DND-41 (cell line): ENCODE measurements around the gene DPP9.
"Not testable (repeated sequence)": the region's sequence is repeated elsewhere in the genome, so short reads cannot be mapped to it uniquely, and the experiment has no call there.

ENCODE experiments used
- ATAC-seq: fragments of 200-7000 bp; cut with Tn5 transposase; 3 replicates; pipeline ENCODE4 v1.9.1; 2021; ENCODE audit warnings: low read depth; ENCODE audit not compliant: insufficient read depth
- DNase-seq: peaks from one replicate; pipeline ENCODE4 v3.0.0-alpha.2; 2020
- H2AFZ ChIP-seq: 2 replicates; pipeline ENCODE4 v1.6.0; 2012; ENCODE audit warnings: low read depth, low read length
- H3K27ac ChIP-seq: 2 replicates; pipeline ENCODE4 v1.5.1; 2012; ENCODE audit warnings: low read length, inconsistent platforms
- H3K27me3 ChIP-seq: fragments of 200-600 bp; sonication (generic); 2 replicates; pipeline ENCODE4 v1.6.0; 2012; ENCODE audit warnings: low read length, mild to moderate bottlenecking, inconsistent platforms; ENCODE audit not compliant: insufficient read depth, poor library complexity
- H3K36me3 ChIP-seq: 2 replicates; pipeline ENCODE4 v1.5.1; 2012; ENCODE audit warnings: low read length, inconsistent platforms; ENCODE audit not compliant: insufficient read depth
- H3K4me1 ChIP-seq: 2 replicates; pipeline ENCODE4 v1.5.1; 2012; ENCODE audit warnings: mild to moderate bottlenecking, low read length; ENCODE audit not compliant: insufficient read depth
- H3K4me2 ChIP-seq: 2 replicates; pipeline ENCODE4 v1.6.0; 2012; ENCODE audit warnings: mild to moderate bottlenecking, moderate library complexity, low read length, inconsistent platforms; ENCODE audit not compliant: insufficient read depth
- H3K4me3 ChIP-seq, 2 experiments: fragments of 200-600 bp in 1 of 2; shearing (Covaris generic) in 1 of 2; 2 replicates each; pipeline ENCODE4 v1.5.1; 2012 to 2016; ENCODE audit warnings: inconsistent platforms in 2 of 2, low read length in 2 of 2, mild to moderate bottlenecking in 2 of 2, low read depth in 1 of 2, moderate library complexity in 1 of 2
- H3K79me2 ChIP-seq: 2 replicates; pipeline ENCODE4 v1.6.0; 2012; ENCODE audit warnings: low read length, inconsistent platforms; ENCODE audit not compliant: insufficient read depth
- H3K9ac ChIP-seq: 2 replicates; pipeline ENCODE4 v1.6.0; 2012; ENCODE audit warnings: low read depth, mild to moderate bottlenecking, inconsistent platforms, low read length, moderate library complexity
- H3K9me3 ChIP-seq: 2 replicates; pipeline ENCODE4 v1.5.1; 2012; ENCODE audit warnings: low read length, moderate library complexity, mild to moderate bottlenecking, inconsistent platforms; ENCODE audit not compliant: insufficient read depth, severe bottlenecking
- H4K20me1 ChIP-seq: 2 replicates; pipeline ENCODE4 v1.6.0; 2012; ENCODE audit warnings: low read length; ENCODE audit not compliant: insufficient read depth
- EZH2 ChIP-seq: IDR thresholded peaks from 3 replicates; pipeline ENCODE4 v1.6.1; 2012; ENCODE audit warnings: borderline replicate concordance, low read depth, mild to moderate bottlenecking, moderate library complexity, low read length, inconsistent platforms; ENCODE audit not compliant: severe bottlenecking
- TF ChIP-seq, protein P1 (sequence below): IDR thresholded peaks from 2 replicates; pipeline ENCODE4 v1.5.1; 2012; ENCODE audit warnings: borderline replicate concordance, low read length, moderate library complexity, mild to moderate bottlenecking; ENCODE audit not compliant: poor library complexity, severe bottlenecking; ENCODE audit errors: extremely low read depth

Gene DPP9

DNA sequence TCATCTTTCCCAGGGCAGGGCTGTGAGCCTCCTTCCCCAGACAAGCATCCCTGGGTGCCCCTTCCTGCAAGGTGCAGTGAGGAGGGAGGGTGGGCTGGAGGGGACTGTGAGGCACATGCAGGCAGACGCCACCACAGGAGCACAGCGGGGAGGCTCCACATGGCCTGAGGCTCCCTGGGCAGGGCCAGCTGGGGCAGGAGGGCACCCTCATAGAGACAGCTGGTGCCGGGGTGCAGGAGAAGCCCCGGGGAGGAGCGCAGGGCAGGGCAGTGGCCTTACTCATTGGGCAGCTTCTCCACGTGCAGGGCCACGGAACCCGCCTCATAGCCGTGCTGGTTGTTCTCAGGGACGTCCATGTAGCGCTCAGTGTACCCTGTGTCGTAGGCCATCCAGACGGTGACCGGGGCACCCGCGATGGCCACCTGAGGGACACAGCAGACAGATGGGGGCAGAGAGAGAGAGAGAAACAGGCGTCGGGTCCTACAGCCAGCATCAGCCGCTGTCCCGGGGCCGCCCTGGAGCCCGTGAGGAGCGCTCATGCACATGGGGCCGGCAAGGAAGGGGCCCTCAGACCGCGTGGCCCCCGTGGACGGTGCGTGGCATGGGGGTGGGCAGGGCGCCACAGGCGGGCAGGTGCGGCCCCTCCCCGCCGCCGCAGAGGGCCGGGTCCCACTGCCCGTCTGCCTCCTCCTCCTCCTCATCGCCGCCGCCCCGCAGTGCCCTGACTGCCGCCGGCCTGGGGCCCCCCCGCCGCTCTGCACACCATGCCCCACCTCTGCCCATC, 41.0 kb downstream of the DPP9 start:
- H3K9ac ChIP-seq = no peak overlapping the region
- ATAC-seq = no peak
- no peak for DNase-seq
- no peaks in the 10 kb centered on the region for H3K27me3 ChIP-seq
- no peaks in the 10 kb centered on the region for H3K79me2 ChIP-seq
- H4K20me1 ChIP-seq = peaks cover 2% of the 10 kb centered on the region; the same call in 1 of the 2 replicates
- H3K4me1 ChIP-seq = no peaks in the 10 kb centered on the region
- H3K9me3 ChIP-seq = no peaks in the 10 kb centered on the region
- no peak overlapping the region for H3K4me2 ChIP-seq
- H3K36me3 ChIP-seq = peaks cover 76% of the 10 kb centered on the region
- no peak overlapping the region for H2AFZ ChIP-seq
- no peak overlapping the region for H3K27ac ChIP-seq
- TF ChIP-seq, protein P1, sequence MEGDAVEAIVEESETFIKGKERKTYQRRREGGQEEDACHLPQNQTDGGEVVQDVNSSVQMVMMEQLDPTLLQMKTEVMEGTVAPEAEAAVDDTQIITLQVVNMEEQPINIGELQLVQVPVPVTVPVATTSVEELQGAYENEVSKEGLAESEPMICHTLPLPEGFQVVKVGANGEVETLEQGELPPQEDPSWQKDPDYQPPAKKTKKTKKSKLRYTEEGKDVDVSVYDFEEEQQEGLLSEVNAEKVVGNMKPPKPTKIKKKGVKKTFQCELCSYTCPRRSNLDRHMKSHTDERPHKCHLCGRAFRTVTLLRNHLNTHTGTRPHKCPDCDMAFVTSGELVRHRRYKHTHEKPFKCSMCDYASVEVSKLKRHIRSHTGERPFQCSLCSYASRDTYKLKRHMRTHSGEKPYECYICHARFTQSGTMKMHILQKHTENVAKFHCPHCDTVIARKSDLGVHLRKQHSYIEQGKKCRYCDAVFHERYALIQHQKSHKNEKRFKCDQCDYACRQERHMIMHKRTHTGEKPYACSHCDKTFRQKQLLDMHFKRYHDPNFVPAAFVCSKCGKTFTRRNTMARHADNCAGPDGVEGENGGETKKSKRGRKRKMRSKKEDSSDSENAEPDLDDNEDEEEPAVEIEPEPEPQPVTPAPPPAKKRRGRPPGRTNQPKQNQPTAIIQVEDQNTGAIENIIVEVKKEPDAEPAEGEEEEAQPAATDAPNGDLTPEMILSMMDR = no peak
- no peak for TF ChIP-seq EZH2
- no peak overlapping the region for H3K4me3 ChIP-seq

DNA sequence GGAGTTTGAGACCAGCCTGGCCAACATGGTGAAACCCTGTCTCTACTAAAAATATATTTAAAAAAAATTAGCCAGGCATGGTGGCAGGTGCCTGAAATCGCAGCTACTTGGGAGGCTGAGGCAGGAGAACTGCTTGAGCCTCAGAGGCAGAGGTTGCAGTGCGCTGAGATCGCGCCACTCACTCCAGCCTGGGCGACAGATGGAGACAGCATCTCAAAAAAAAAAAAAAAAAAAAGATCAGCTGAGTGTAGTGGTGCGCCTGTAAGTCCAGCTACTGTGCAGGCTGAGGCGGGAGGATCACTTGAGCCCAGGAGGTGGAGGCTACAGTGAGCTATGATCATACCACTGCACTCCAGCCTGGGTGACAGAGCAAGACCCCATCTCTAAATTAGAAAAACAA, 43.6 kb downstream of the DPP9 start:
- not testable (repeated sequence) for H3K4me2 ChIP-seq, H2AFZ ChIP-seq, H3K79me2 ChIP-seq, H3K4me3 ChIP-seq, DNase-seq, H3K27me3 ChIP-seq, H3K9ac ChIP-seq, H3K27ac ChIP-seq, ATAC-seq, H3K4me1 ChIP-seq, H3K9me3 ChIP-seq
- peaks cover 11% of the 10 kb centered on the region; the same call in 1 of the 2 replicates for H4K20me1 ChIP-seq
- peaks cover 68% of the 10 kb centered on the region for H3K36me3 ChIP-seq

DNA sequence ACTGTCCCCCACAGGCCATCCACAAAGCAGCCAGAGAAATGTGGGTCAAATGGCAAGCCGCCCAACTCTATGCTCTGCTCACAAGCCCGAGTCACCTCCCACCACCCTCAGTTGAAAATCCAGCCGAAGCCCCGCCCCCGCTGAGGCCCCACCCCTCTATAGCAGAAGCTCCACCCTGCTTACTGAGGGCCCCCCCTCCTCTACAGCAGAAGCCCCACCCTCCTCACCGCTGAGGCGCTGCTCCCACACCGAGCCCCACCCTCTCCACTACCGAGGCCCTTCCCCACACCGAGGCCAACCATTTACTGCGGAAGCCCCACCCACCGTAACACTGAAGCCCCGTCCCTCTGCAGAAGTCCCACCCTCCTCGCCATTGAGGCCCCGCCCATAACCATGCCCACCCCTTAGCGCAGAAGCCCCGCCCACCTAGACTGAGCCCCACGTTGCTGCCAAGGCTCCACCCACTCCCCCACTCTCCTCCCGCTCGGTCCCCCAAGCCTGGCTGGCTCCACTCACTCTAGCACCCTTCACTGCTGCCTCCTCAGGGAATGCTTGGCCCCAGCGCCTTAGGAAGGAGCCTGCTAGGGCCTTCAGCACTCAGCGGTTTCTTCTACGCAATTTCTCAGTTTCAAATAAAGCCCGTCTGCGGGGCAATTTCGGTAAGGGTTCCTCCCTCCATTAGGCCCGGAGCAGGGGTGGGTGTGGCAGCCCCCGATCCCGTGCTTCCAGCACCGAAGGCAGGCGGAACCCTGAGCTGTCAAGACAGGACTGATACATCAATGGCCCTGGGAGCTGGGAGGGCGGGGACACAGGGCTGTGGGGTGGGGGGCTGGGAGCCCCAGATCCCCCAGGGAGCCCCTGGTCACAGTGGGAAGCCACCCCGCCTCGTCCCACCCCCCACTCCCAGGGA, 44.5 kb downstream of the DPP9 start:
- Histone ChIP-seq H3K79me2 (no peaks in the 10 kb centered on the region), H2AFZ (no peak overlapping the region), H3K36me3 (peaks cover 60% of the 10 kb centered on the region), H3K9ac (no peak overlapping the region), H4K20me1 (peaks cover 11% of the 10 kb centered on the region; the same call in 1 of the 2 replicates), H3K4me3 (no peak overlapping the region), H3K27me3 (no peaks in the 10 kb centered on the region), H3K27ac (no peak overlapping the region), H3K4me1 (no peaks in the 10 kb centered on the region), H3K4me2 (no peak overlapping the region), H3K9me3 (no peaks in the 10 kb centered on the region)
- no peak for TF ChIP-seq EZH2
- TF ChIP-seq, protein P1 = no peak
- DNase-seq (peak; percentile 51), ATAC-seq (peak; percentile 70)
